NAMALWA (cell line): ENCODE data around the gene ZFYVE9.
"Not testable (repeated sequence)": the region's sequence is repeated elsewhere in the genome, so short reads cannot be mapped to it uniquely, and the experiment has no call there.

Experiments
- DNase-seq: peaks from one replicate; pipeline ENCODE4 v3.0.0-alpha.2; 2015; ENCODE audit warnings: low spot score

ZFYVE9 gene

DNA sequence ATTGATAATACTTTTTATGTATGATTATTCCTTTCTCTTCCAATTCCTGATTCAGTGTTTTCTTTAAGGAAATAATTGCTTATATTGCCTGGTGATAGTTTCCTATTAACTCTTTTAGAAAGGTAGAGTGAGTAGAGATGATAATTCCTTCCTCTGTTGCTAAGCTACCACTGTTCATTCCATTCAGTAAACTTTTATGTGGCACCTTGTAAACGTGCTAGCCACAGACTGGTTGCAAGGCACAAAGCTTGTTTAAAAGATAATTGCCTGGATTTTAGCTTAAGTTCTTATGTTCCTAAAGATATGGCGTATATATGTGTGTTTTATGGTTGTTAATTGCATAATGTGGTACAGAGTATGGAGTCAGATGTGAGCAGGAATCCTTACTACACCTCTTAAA lies 3.2 kb downstream of the ZFYVE9 start:
- DNase-seq: no peak

DNA sequence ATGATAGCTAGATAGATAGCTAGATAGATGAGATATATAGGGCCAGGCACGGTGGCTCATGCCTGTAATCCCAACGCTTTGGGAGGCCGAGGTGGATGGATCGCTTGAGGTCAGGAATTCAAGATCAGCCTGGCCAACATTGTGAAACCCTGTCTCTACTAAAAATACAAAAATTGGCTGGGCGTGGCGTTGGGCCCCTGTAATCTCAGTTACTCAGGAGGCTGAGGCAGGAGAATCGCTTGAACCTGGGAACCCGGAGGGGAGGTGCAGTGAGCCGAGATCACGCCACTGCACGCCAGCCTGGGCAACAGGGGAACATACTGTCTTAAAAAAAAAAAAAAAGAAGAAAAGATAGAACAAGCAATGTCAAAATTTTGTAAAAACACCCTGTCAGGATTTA lies 8.6 kb downstream of the ZFYVE9 start:
- not testable (repeated sequence) for DNase-seq

DNA sequence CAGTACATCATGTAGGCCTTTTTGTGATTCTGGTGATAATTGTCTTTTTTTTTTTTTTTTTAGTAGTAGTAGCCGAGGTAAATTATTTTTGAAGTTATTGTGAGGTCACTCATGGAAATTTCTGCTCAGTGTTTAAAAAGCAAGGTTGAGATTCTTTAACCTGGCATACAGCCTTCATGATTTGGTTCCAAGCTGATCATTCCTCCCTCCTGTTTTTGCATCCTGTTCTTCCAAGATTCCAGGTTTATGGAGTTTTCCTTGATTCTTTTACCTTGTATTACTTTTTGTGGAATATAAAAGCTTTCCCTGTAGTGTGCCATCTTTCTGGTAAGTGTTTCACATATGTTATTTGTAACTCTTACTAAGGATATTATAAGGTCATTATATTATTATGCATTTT lies 9.1 kb downstream of the ZFYVE9 start:
- no peak for DNase-seq

DNA sequence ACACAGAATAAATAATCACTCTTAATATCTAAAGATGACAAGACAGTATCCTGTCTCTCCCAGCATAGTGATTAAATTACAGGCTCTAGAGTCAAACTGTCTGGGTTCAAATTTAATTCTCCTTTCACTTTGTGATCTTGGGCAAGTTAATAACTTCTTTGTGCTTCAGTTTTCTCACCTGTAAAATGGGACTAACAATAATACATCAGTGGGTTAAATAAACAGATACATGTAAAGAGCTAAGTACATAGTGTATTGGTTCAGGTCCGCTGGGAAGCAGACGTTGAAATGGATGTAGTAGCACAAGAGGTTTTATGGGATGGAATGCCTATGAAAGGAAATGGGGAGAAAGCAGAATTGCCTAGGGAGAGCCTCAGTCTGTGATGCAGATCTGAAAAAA lies 10.7 kb downstream of the ZFYVE9 start:
- no peak for DNase-seq

DNA sequence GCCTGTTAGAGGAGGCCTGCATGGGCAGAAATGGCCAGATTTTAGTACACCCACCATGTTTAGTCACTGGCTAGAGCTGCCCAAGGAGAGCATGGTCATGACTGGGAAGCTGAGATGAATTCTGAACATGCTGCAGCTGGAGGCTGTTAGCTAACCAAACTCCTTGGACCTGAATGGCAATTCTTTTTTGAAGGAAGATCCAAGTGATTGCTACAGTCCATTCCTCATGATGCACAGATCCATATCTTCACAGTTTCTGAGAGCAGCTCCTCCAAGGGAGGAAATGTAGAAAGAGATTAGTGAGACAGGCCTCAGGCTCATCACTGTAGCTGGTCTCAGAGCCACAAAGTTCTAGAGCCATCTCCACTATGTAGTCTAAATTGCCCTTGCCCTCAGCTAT lies 11.1 kb downstream of the ZFYVE9 start:
- DNase-seq: no peak

DNA sequence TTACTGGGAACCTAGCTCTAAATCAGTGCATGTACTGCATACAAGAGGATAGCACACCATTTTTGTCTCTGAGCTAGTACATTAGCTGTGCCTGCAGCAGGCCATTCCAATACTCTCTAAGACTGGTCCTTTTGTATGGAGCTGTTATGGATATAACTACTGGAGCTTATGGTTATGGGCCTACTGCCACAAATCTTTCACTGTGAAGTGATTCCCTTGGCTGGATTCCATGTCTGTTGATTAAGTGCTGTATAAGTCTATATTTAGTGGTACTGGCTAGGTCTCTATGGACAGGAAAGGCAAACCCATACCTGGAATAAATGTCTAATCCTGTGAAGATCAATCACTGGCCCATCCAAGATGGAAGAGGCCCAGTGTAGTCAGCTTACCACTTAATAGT lies 12.0 kb downstream of the ZFYVE9 start:
- no peak for DNase-seq

DNA sequence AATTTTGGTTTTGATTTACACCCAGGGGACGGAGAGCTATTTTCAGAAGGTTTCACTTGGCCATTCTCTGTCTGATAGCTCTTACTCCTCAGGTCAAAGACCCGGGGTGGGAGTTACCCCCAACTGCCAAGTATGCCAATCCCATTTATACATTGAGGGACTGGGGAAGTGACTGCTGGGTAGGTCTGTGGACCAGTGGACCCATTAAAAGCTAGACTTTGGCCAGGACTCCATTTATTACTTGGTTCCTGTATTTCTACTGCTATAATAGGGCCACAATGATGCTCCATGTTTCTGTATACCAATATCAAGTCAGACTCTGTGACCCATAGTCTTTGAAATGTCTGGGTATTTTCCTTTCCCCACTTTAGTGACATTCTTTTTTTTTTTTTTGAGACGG lies 14.6 kb downstream of the ZFYVE9 start:
- no peak for DNase-seq

DNA sequence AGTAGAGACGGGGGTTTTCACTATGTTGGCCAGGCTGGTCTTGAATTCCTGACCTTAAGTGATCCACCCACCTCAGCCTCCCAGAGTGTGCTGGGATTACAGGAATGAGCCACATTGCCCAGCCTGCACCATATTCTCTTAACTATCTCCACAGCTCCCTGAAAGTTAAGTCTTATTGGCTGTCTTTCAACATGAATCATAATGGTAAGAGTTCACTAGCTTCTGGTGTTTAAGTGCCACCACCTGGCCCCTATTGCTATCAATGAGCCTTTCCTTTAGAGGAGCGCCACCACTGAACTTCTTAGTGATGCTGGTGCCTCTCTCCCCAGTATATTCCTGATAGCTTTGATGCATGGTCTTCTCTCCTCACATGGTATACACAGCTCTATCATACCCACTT lies 15.7 kb downstream of the ZFYVE9 start:
- no peak for DNase-seq

DNA sequence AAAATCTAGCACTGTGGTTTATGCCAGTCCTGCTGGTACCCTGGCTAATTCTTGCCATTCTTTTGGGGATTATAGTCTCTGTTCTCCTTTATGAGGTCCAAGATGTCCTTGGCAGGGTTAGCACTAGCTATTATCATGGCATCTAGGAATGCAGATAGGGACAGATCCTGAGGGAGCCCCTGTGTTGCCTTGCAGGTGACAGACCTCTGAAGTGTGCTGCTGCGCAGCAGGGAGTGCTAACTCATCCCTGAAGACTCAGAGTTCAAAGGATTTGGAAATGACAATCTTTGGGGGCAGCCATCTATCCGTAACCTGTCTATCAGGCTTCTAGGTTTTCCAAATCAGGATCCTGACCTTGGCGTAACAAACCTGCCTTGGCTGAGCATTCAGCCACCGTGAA lies 16.3 kb downstream of the ZFYVE9 start:
- no peak for DNase-seq

DNA sequence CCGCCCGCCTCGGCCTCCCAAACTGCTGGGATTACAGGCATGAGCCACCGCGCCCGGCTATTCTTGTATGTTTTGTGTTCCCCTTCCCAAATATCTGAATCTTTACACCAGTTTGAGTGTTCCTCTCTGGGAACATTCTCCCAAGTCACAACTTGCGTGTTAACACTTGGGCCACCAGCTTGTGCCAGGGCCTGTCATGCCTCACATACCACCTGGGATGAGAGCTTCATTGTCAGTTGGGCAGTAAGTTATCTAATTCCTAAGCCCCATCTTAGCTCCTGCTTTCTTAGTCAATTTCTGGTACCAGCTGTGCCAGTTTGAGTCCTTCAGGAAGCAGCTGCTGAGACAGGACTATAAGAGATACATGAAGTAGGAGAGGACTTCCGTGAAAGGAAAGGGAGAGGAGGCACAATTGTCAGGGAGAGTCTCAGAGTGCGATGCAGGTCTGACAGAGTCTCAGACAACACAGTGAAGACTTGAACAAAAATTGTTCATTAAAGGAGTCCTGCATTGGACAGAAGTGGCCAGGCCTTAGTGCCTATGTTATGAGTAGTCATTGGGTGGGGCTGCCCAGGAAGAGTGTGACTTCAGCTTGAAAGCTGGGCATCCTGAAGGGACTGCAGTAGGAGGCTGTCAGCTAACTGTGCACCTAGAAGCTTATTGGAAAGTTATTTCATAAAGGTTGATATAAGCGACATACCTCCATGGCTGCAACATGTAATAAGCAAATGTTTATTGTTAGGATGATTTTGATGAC lies 17.3 kb downstream of the ZFYVE9 start:
- DNase-seq: no peak

DNA sequence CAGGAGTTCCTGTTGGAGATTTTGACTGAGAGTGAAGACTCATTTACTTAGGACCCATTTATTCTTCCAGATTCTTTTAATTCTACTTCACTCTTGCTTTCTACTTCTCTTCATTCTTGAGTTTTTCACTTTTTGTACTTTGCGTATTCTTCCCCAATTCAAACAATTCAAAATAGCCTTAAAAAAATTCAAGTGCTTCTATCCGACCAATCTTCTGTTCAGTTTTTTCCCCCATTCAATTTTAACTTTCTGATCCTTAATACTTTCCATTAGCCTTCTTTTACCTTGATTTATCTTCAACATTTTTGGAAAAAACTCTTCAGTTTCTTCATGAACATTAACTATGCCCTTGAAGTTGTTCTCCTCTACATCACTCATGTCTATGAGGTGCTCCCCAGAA lies 21.1 kb downstream of the ZFYVE9 start:
- DNase-seq: no peak

DNA sequence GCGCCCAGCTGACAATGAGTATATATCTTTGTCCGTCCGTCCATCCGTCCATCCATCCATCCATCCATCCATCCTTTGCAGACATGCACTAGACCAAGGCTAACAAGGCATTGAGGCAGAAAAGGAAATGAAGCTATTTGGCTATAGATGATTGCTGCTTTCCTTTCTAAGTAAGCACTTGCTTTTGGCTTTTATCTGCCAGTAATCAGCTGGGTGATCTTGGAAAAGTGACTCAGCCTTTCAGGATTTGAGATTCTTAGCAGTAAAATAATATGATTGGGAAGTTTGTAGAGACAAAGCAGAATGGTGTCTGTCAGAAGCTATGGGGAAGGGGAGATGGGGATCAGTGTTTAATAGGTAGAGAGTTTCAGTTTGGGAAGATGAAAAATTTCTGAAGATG lies 22.7 kb downstream of the ZFYVE9 start:
- no peak for DNase-seq

DNA sequence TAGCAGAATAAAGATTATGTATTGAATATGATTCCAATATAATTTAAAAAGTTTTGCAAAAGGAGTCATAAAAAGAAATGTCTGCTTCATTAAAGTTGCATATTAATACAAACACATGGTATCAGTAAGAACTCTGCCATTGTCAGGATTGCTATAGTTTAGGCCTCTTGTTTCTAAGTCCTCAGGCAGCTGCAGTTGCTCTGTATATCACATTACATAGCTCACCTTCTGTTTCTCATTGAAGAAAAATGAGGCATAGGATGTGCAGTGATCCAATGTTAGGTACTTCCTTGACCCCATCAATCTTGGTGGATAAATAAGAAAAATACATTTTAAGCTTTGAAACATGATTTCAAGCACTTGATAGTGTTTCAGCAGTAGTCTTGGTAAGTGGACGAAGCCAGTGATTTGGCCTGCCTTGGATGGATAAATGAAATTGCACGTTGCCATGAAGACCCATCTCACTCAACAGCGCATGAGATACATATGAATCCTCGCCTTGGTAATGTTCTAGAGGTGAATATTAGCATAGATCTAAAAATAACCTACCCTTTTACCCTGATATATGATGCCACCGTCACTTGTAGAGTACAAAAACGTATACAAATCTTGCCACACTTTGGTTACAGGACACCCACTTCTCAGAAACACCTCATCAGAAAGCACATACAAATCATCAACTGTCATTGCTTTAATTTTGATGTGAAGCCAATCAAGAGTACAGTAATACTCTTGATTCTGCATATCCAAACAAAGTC lies 25.3 kb downstream of the ZFYVE9 start:
- DNase-seq: no peak

DNA sequence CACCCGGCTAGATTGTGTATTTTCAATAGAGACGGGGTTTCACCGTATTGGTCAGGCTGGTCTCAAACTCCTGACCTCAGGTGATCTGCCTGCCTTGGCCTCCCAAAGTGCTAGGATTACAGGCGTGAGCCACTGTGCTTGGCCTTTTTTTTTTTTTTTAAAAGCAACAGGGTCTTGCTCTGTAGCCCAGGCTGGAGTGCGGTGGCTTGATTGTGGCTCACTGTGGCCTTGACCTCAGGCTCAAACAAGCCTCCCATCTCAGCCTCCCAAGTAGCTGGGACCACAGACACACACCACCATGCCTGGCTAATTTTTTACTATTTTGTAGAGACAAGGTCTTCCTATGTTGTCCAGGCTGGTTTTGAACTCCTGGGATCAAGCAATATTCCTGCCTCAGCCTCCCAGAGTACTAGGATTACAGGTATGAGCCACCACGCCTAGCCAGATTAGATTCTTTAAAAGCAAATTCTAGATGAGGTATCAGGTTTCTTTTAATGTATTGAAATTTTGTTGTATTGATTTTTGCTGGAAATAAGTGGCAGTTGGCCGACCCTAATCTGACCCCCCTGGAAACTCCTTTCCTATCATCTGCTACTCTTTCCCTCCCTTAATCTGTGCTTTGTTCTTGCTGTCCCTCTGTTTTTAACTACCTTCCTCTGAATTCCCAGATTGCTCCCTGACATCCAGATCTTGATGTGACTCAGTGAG lies 26.6 kb downstream of the ZFYVE9 start:
- DNase-seq: no peak

DNA sequence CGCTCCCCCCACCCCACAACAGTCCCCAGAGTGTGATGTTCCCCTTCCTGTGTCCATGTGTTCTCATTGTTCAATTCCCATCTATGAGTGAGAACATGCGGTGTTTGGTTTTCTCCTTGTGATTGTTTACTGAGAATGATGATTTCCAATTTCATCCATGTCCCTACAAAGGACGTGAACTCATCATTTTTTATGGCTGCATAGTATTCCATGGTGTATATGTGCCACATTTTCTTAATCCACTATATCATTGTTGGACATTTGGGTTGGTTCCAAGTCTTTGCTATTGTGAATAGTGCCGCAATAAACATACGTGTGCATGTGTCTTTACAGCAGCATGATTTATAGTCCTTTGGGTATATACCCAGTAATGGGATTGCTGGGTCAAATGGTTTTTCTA lies 29.3 kb downstream of the ZFYVE9 start:
- DNase-seq: not testable (repeated sequence)

DNA sequence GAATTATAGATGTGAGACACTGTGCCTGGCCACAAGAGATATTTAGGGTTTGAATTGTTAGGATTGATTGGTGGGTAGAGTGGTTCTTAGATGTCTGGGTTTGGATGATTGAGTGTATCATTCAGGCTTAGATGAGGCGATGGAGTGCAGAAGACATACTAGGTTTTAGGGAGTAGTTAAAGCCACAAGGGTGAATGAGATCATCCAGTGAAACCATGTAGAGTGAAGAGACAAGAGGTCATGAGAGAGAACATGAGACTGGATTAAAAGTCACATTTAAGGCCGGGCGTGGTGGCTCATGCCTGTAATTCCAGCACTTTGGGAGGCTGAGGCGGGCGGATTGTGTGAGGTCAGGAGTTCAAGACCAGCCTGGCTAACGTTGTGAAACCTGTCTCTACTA lies 37.2 kb downstream of the ZFYVE9 start:
- no peak for DNase-seq

DNA sequence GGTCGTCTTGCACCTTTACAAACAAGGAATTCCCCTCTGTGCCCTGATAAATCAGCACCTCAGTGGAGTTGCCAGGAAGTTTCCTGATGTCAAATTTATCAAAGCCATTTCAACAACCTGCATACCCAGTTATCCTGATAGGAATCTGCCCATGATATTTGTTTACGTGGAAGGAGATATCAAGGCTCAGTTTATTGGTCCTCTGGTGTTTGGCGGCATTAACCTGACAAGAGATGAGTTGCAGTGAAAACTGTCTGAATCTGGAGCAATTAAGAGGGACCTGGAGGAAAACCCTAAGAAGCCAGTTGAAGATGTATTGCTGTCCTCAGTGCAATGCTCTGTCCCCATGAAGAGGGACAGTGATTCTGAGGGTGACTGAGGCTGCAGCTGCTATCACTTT lies 38.3 kb downstream of the ZFYVE9 start:
- no peak for DNase-seq

DNA sequence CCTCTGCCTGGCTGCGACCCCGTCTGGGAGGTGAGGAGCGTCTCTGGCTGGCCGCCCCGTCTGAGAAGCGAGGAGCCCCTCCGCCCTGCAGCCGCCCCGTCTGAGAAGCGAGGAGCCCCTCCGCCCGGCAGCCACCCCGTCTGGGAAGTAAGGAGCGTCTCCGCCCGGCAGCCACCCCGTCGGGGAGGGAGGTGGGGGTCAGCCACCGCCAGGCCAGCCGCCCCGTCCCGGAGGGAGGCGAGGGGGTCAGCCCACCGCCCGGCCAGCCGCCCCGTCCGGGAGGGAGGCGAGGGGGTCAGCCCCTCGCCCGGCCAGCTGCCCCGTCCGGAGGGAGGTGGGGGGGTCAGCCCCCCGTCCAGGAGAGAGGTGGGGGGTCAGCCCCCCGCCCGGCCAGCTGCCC lies 39.9 kb downstream of the ZFYVE9 start:
- not testable (repeated sequence) for DNase-seq

DNA sequence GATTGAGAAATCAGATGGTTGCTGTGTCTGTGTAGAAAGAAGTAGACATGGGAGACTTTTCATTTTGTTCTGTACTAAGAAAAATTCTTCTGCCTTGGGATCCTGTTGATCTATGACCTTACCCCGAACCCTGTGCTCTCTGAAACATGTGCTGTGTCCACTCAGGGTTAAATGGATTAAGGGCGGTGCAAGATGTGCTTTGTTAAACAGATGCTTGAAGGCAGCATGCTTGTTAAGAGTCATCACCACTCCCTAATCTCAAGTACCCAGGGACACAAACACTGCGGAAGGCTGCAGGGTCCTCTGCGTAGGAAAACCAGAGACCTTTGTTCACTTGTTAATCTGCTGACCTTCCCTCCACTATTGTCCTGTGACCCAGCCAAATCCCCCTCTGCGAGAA lies 40.4 kb downstream of the ZFYVE9 start:
- not testable (repeated sequence) for DNase-seq

DNA sequence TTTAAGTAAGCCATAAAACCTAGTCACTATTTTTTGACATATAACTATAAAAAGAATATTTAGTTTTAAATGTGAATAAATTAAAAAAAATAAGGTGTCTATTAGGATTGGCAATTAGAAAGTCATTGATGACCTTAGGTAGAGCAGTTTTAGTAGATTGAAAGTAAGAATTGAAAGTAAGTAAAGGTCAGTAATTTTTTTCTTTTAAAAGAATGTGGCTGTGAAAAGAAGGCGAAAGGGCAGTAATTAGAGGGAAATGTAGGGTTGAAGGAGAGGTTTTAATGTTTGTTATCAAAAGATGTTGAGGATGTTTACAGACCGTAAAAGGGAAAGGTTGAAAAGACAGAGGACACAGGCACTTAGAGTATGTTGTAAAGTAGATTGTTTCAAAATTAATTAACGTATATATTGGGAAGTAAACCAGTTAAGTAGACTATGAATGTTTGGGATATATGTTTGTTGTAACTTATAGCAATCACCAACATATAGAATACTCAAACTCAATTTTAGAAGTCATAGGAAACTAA lies 41.0 kb downstream of the ZFYVE9 start:
- DNase-seq: no peak

DNA sequence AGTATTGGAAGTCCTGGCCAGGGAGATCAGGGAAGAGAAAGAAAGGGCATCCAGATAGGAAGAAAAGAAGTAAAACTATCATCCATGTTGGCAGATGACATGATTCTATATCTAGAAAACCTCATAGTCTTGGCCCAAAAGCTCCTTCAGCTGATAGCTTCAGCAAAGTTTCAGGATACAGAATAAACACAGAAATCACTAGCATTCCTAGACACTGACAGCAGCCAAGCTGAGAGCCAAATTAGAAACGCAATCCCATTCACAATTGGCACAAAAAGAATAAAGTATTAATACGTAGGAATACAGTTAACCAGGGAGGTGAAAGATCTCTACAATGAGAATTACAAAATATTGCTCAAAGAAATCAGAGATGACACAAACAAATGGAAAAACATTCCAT lies 44.6 kb downstream of the ZFYVE9 start:
- DNase-seq: no peak

DNA sequence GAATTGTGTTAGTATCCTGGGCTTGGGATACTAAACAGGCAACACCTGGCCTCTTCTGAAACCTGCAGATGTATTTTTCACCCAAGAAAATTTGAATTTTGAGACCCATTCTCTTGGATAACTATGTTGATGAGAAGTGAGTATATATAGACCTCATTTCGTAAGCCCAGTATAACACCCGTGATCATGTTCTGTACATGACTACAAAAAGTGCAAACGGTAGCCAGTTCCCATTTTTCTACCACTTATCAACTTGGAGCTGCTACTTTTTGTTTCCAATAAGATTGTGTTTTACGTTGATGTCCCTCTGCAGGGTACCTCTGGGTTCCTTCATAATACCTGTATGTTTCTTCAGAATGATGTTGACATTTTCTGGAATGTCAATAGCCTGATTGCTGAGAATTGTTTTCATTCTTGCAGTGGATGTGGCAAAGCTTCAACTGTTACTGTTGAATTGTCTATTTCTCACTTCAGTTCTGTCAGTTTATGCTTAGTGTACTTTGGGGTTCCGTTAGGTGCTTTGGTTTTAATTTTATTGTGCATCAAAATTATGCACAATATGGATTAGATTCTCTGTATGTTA lies 48.1 kb downstream of the ZFYVE9 start:
- DNase-seq: no peak
